ENCODE measurements around the gene BANK1.

GRCh38 chr4:101831816-101832215 is 41.3 kb downstream of the BANK1 start:
- TF ChIP-seq POLR2A (IDR thresholded peaks at IDR 0.05) (no peak), CTCF (IDR thresholded peaks at IDR 0.05) (no peak)
